Limb (tissue), 2 donors: ENCODE results near the gene GRK5.

Source experiments
- DNase-seq, 2 donors: peaks; one replicate each; pipeline ENCODE4 v3.0.0-alpha.2; 2016; ENCODE audit errors: extremely low spot score in 2 of 2

GRK5 gene

DNA sequence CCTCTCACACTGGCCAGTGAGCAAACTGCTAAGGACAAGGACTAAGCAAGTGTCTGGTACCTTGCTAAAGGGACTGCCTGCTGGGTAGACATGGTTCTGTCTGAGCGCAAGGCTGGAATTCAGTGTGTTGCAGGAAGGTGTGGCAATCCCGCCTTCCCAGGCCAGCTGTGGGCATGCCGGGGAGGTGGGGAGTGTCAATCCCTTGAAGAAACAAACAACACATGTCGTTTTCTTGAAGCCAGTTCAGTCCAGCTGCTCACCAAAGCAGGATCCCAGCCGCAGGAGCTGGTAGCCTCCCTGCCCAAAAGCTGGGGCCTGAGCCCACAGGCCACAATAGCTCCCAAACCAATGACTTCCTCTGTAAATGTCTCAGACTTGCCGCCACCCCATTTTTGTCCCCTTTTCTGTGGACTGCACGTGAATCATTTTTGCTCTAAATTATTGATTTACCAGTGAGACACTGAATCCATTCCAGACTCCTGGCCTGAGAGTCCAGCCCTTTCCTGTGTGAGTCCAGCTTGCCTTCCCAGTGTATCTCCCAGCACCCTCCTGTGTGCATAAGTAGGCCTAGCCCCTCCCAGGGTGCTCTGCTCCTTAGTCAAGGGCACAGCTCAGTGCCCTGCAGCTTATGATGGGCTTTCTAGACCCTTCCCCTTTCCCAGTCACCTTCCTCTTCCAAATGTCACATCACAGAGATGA is 168.4 kb downstream of the GRK5 start:
- DNase-seq = peak in 1 of 2 donors; percentile 25

DNA sequence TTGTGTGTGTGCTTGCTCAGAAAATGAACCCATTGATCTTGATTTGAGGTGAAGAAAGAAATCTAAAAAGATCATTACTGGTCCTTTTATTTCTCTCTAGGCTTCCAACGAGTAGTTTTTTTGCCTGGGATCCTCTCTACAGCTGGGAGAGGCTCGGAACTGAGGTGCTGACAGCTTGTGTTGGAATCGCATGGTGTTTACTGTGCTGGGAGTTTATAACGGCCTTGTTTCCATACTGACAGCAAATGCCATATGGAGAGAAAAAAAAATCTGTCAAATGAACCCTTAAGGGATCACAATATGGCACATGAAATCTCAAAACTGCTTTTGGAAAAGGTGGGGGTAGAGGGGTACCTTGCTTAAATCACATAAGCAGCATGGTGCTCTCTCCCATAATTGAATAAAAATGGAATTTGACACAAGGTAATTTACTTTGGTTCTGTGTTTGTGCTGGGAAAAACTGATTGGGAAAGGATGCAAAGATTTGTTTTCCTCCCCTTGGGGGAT is 170.1 kb downstream of the GRK5 start:
- DNase-seq = no peak

DNA sequence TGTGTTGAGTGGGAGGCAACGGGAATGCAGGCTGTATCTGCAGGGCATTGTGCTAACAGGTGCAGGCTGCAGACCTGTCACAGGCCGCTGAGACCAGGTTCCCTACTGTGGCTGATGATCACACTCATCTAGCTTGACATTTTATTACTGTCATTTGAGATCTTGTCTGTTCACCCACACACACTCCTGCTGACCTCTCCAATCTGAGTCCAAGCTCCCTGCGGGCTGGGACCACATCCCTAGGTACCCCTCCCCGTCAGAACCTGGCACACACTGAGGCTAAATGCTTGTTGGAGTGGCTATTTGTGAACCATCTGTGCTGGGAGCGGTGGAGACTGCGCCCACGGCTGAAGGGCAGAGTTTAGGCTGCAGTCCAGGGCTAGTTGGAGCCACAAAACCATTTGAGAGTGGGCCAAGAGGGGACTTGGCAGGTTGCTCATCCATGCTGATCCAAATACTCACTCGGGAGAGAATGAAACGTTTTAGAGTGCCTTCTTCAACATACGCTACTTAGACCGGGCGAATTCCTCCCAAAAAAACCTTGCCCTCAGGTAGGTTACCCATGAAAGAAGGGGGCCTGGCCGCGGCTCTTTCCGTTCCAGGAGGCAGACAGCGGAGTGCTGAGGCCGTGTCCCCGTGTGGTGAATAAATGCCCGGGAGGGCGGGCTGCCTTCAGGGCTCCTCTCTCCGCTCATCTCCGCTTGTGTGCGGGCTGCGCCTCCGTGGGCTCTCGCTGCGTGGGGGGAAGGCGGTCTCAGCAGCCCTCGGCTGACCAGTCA is 170.8 kb downstream of the GRK5 start:
- DNase-seq = no peak

DNA sequence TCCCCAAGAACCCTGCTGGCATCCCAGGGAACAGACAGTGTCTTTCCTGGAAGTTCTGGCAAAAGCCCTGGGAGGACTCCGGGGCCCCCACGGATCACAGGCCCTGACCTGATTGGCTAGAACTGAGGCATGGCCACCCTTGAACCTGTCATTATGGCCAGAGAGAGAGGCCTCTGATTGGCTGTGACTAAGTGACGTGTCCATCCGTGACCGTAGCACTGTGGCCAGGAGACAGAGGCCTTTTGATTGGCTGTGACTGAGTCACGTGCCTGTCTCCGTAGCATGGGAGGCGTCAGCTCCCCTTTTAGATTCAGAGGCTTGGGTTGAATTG is 171.3 kb downstream of the GRK5 start:
- no peak for DNase-seq

DNA sequence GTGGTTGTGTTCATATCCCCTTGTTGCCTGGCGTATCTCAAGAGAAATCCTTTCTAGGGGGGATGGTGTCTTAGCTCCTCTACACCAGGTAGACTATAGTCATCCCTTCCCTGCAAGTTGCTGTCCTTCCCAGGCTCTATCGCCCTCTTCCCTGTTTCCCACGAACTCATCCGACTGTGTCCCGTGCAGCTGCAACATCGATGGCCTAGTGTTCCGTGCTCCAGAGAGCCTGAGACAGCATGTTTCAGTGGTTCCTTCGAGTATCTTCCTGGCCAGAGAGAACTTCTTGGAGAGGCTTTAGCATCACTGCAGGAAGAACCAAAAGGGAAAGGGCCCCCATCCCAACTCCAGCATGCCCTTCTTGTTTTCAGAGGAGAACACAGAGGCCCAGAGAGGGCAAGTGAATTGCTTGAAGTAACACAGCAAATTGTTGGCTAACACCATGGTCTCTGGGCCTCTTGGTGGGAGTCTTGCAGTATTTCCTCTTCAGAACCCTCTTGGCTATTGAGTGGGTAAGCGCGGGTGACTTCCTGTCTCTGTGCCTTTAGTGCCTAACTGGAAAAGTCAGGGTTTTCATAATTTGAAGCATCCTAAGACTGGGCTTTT is 172.2 kb downstream of the GRK5 start:
- no peak for DNase-seq

DNA sequence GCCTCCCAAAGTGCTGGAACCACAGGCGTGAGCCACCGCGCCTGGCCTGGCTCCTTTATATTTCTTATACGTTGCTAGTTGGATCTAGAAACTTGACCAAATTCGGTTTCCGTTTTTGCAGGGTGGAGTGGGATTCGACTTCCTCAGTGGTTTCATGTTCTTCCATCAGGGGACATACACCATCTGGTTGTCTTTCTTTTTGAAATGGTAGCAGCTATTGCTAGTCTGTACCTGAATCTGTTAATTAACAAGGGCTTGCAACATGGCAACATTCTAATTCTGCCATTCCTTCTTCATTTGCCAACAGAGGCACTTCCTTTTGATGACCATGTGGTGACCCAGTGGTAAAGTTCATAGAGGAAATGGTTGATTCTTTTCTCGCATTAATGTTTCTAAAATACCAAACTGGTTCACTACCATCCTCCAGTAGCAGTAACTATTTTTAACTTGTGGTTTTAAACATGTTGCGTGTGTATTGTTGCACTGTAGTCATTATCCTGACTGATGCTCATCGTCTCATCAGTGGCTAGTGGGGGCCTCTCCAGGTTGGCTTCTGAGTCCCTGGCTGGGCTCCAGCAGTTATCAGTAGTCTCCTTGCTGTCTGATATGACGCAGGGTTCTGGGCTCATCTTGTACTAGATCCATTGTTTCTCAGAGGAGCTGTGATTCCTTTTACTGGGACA is 175.9 kb downstream of the GRK5 start:
- DNase-seq = no peak

DNA sequence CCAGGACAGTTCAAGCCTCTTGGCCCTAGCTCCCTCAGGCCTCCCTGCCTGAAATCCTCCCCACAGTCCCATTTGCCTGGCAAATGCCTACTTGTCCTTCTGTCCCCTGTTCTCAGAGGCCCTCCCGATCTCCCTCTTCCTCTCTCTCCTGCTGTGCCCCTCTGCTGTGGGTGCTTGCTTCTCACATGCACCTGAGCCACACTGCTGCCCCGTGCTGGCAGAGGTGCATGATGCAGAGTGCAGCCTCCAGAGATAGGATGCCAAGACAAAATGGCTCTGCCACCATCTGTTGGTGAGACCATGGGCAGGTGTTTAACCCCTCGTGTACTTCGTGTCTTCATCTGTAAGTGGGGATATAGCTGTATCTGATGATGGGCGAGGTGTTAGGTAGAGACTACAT is 176.8 kb downstream of the GRK5 start:
- no peak for DNase-seq

DNA sequence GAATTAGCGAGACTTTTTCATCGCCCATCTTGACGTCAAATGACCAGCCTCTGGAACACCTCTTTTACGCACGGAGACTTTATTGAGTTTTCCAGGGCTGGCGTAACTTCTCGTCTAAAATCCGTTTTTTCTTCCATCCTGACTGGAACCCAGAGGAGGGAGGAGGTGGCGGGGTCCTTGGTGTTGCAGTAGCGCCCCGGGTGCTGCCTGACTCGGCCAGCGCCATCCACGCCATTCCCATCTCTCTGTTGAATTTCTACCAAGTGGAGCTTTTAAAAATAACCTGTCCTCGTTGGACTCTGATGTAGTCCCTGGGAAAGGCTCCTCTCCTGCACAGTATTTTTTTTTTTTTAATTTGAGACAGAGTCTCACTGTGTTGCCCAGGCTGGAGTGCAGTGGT is 179.3 kb downstream of the GRK5 start:
- no peak for DNase-seq

DNA sequence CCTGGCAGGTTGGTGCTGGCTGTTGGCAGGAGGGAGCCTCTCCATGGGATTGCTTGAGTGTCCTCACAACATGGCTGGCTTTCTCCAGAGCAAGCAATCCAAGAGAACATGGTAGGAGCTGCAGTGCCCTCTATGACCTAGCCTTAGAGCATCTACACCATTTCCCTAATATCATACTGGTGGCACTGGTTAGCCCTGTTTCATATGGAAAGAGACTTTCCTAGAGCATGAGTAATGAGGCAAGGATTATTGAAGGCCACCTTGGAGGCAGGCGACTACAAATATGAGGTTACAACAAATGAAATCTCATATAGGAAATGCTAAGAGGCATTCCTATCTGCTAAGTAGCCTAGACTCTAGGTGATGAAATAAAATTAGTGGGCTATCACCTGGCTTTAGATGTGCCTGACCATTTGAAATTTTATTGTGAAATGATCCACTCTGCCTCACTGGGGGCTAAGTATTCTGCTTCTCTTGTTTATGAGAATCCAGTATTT is 181.5 kb downstream of the GRK5 start:
- DNase-seq = no peak

DNA sequence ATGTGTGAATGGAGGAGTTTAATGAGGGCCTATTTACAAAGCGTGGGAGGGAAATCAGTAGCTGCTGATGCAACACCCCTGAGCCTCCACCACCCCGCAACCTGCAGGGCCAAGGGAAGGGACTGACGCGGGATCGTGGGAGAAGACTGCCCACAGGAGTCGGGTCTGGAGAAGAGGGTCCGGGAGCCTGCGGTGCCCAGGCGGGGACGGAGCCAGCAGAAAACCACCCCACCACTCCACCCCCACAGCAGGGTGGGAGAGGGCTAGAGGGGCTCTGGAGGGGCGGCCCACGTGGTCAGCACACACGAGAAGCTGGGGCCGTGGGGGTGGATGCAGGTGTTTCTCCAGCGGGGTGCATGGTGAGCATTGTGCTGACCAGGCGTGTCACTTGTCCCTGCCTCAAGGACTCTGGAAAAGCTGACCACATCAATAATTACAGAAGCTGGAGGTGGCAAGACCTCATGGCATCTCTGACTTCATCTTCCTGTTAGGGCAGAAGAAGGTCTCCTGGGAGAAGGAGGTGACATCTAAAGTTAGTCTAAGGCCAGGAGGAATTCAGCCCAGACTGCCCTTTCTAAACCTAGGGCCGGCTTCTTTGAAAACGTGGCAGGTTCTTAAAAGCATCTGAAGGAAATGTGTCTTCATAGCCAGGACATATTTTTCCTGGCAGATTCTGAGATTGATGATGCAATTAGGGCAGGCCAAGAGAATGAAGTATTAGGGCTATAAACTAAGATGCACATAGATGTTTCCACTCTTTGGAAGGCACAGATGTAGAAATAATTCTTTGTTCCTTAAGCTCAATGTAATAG is 184.3 kb downstream of the GRK5 start:
- DNase-seq = no peak

DNA sequence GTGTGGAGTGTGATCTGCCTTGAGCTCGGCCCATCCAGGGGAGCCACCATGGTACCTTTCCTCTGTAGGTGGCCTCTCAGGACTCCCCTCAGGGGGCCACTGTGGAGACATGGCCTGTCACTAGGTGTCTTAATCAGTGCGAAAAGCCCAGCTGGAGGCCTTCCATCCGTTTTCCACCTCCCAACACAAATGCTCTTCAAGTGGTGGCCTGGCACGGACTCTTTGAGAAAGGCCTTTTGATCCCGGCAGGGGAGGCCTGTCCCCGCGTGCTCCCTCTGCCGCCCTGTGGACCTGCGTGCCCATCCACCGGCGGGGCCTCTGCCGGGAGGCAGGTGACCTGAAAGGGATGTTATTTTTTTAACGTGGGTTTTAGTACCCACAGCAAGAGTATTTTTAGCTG is 185.6 kb downstream of the GRK5 start:
- DNase-seq = no peak

DNA sequence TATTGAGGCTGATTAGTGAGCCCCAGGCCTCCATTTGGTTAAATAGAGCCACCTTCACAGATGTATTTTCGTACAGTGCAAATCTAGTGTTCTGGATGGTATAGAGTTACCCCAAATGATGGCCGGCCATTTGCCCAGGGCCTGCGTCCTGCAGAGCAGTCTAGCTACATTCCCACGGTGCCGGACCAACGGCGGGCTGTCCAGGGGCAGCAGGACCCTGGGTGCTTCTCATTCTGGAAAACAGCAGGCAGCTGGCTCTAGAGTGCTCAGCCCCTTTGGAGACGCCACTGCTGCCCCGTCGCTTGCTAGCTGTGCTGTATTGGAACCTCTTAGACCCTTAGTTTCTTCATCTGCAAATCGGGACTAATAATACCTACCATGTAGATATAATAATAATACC is 186.1 kb downstream of the GRK5 start:
- no peak for DNase-seq

DNA sequence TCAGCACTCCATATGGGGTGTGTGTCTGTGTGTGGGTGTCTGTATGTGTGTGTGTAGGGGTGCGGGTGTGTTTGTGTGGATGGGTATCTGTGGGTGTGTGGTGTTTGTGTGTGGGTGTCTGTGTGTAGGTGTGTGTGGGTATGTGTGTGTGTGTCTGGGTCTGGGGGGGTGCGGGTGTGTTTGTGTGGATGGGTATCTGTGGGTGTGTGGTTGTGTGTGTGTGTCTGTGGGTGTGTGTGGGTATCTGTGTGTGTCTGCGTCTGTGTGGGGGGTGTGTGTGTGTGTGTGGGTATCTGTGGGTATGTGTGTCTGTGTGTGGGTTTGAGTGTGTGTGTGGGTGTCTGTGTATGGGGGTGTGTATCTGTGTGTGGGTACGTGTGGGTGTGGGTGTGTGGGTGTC is 186.5 kb downstream of the GRK5 start:
- no peak for DNase-seq

DNA sequence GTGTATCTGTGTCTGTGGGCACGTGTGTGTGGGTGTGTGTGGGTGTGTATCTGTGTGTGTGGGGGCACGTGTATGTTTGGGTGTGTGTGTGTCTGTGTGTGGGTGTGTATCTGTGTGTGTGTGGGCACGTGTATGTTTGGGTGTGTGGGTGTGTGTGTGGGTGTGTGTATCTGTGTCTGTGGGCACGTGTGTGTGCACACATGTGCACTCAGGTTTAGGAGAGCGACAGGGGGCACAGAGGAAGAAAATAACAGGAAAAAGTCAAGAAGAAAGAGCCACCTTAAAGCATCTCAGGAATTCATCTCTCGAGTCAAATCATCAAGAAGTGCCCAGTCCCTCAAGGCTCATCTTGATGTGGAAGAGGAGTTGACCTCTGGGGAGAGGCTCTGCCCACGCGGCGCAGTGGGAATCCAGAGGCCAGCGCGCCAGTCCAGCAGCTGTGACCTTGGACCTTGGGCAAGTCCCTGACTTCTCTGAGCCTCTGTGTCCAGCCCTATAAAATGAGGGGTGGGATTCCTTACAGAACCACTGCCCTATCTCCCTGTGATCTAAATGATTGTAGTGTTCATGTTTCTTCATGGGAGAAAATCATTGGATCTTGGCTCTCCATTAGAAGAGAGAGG is 187.4 kb downstream of the GRK5 start:
- no peak for DNase-seq

DNA sequence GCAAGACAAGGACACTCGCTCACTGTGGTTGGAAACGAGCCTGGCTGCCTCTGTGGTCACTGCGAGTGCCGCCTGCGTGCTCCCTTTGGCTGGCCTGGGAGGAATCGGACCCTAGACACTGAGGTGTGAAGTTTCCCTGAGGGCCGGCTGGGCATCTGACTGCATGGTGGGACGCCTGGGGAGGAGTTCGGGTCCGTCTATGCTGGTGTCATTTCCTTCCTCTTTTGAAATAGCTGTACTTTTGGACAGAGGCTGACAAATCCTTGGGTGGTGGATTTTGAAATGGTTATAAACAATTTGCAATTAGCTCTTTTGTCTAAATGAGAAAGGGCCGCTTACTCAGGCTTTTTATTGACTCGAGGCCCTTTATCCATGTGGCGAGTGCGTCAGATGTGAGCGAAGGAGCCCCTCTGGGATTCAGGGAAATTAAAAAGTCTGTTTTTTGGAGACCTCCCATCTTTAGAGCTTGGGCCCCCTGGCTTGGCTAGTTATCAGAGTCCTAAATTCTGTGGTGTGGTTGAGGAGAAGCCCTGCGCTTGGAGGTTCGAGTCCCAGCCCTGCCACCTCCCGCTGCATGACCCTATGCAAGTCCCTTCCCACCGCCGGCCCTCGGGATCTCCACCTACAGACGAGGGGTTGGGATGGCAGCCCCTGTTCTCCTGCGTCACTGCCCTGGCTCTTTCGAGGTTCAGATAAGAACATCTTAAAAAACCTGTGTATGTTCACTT is 188.1 kb downstream of the GRK5 start:
- no peak for DNase-seq

DNA sequence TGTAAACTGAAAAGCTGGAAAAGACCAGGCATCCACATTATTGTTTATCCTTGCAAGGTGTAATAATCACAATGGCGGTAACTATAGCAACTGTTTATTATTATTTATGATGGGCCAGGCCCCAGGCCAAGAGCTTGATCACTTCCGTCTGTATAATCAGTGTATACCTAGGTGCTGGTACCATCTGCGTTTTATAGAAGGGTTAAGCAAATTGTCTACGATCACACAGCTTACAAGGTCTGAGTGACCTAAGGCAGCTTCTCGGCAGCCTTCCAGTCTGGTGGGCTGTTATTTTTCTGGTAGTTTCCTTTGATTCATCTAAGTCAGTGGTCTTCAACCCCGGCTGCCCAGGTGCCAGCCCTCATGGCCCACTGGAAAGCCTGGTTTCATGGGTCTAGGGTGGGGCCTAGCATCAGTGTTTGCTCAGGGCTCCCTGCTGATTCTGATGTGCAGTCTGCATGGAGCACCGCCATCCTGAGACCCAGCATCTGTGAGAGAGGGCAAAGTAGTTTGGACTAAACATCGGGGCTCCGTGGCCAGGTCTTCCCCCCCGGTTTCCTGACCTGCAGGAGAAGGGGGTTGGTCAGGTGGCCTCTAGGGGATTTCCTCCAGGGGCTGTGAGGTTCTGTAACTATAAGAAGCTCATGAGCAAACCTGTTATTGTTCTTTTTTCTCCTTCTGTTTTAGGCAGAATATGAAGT is 188.8 kb downstream of the GRK5 start:
- DNase-seq = no peak

DNA sequence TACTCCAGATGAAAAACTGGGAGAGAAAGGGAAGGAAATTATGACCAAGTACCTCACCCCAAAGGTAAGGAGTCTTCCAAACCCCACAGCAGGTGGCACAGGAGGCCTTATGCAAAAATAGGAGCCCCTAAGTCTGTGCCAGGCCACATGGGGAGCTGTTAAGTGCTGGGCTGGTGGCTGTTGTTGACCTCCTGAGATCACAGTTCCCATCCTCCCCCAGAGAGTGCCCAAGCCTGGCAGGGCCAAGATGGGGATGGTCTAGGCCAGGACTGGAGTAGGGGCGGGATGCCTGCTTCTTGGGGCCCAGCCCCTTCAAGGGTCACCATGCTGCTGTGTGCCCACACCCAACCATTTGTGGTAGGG is 189.3 kb downstream of the GRK5 start:
- no peak for DNase-seq

DNA sequence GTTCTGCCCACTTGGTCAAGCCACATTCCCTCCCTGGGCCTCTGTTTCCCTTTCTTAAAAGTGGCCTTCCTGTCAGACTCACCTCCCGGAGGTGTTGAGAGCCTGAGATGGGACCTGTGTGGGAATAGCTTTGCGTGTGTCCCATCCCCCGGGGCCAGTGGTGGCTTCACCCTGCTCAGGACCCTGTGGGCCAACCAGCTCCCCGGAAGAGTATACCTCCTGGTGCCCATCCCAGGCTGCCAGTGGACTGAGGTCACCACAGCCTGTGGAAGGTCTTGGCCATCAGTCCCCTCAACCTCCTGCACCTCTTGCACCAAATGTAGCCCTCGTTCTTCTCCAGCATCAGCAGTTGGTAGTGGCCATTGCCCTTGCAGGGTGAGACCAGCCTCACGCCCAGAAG is 190.0 kb downstream of the GRK5 start:
- no peak for DNase-seq

DNA sequence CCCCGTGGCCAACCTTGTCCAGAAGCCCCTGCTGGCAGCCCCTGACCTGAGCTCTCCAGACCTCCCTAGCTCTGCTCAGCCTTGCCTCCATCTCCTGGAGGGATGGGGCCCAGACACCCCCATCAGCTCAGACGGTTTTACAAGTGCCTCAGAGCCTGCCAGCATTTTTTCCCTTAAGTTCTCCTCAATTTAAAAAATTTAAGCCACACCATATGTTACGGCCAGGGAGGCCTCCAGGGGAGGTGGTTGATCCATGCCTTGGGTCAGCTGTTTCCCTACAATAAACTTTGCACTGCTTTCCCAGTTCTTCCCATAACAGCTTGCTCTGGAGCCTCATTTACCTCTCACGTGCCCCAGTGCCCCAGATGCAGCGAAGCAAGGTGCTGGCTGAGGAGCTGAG is 191.6 kb downstream of the GRK5 start:
- peak in 1 of 2 donors; percentile 42 for DNase-seq
